Measurements from ENCODE around the gene FAM222A. TPM values are rescaled to one million over a fixed set of nuclear protein-coding genes. Genes with fewer than 3 reads are reported as not detected.
A peak's percentile ranks its signal among the peaks of the same experiment; 100 is the strongest.

The FAM222A gene
- total RNA-seq, 2 donors from 2014 or later = 21.6 to 24.4 TPM

DNA sequence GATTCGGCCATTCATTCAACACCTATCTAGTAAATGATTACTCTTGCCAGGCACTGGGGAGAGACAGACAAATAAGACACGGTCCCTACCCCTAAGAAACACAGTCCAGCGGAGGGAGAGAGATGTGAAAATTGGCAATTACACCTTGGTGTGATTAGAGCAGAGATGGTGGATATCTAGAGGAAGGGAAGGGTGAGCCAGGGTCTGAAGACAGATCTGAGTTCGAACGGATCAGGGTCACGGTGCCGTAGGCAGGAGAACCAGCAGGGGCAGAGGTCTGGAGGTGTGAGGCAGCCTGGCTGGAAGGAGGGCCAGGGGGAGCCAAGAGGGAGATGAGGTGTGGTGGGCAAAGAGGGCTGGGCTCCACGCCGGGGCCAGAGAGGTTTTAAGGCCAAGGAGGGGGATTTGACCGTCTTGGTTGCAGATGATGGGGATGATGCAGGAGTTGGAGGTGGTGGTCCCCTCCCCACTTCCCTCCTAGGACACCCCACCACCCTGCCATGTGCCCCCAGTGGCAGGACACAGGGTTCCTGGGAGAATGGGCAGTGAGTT, 27.1 kb downstream of the FAM222A start:
- Histone ChIP-seq H3K9me3 (ENCODE audit: control insufficient read depth, low read length) (no peaks in the 10 kb centered on the region), H3K4me3 (ENCODE audit: low read length) (no peak overlapping the region), H3K36me3 (ENCODE audit: control insufficient read depth, insufficient read depth, low read length) (peaks cover 21% of the 10 kb centered on the region), H3K27me3 (ENCODE audit: control insufficient read depth, insufficient read depth, low read length, poor library complexity, severe bottlenecking) (no peaks in the 10 kb centered on the region), H3K4me1 (ENCODE audit: control insufficient read depth, insufficient read depth, low read length) (peaks cover 56% of the 10 kb centered on the region), H3K27ac (ENCODE audit: low read depth, low read length) (no peak overlapping the region), H3K9ac (ENCODE audit: extremely low read depth, low read length, poor library complexity, severe bottlenecking) (no peak overlapping the region)
- TF ChIP-seq, protein P1, sequence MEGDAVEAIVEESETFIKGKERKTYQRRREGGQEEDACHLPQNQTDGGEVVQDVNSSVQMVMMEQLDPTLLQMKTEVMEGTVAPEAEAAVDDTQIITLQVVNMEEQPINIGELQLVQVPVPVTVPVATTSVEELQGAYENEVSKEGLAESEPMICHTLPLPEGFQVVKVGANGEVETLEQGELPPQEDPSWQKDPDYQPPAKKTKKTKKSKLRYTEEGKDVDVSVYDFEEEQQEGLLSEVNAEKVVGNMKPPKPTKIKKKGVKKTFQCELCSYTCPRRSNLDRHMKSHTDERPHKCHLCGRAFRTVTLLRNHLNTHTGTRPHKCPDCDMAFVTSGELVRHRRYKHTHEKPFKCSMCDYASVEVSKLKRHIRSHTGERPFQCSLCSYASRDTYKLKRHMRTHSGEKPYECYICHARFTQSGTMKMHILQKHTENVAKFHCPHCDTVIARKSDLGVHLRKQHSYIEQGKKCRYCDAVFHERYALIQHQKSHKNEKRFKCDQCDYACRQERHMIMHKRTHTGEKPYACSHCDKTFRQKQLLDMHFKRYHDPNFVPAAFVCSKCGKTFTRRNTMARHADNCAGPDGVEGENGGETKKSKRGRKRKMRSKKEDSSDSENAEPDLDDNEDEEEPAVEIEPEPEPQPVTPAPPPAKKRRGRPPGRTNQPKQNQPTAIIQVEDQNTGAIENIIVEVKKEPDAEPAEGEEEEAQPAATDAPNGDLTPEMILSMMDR (conservative IDR thresholded peaks at IDR 0.05) = peak; percentile 39
- H3K9me3 Mint-ChIP-seq = no peaks in the 10 kb centered on the region
- peaks cover 63% of the 10 kb centered on the region for H3K4me1 Mint-ChIP-seq
- no peaks in the 10 kb centered on the region for H3K27me3 Mint-ChIP-seq (ENCODE audit: insufficient read depth)
- peak overlapping the region; percentile 13 for H3K27ac Mint-ChIP-seq
- no peak overlapping the region for H3K4me3 Mint-ChIP-seq
- peak; percentile 66 for DNase-seq
- WGBS, 2 experiments (ENCODE audit: insufficient coverage in 1 of 2, insufficient read length in 1 of 2) = 84 to 88% methylated on average over 7 to 9 of the region's 10 CpGs
- peaks cover 13% of the 10 kb centered on the region for H3K36me3 Mint-ChIP-seq (ENCODE audit: low read depth)

DNA sequence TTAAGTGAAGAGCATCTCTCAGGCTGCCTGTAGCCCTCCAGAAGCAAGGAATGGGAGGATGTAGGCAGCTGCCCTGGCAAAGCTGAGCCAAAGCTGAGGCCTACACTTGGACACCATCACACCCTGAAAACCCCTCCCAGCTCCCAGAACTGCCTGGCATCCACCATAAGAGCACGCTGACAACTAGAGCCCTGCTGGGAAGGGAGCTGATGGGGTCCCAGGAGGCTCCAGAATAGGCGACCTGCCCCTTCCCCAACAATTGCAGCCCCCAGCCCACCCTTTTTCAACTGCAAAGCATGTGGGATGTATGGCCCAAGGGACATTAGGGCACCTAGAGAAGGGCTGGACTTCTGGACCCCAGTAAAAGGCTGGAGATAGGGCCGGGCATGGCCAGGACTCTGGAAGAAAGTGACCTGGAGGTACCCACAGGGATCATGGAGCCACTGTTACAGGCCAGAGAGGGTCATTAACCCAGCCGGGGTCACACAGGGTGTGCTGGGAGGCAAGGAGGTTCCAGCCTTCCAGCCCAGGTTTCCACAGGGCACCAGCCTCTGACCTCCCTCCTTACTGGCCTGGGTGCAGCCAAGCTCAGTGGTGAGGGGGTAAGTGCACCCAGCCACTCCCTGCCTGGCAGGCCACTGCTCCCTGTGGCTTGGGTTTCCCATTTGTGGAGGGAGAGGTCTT, 27.8 kb downstream of the FAM222A start:
- no peak overlapping the region for H3K27ac ChIP-seq (ENCODE audit: low read depth, low read length)
- no peaks in the 10 kb centered on the region for H3K27me3 ChIP-seq (ENCODE audit: control insufficient read depth, insufficient read depth, low read length, poor library complexity, severe bottlenecking)
- Mint-ChIP-seq H3K4me3 (no peak overlapping the region), H3K36me3 (ENCODE audit: low read depth) (peaks cover 18% of the 10 kb centered on the region), H3K4me1 (peaks cover 59% of the 10 kb centered on the region), H3K27ac (no peak overlapping the region), H3K9me3 (no peaks in the 10 kb centered on the region), H3K27me3 (ENCODE audit: insufficient read depth) (no peaks in the 10 kb centered on the region)
- 84 to 90% methylated on average over 1 to 4 of the region's 4 CpGs for WGBS, 2 experiments (ENCODE audit: insufficient coverage in 1 of 2, insufficient read length in 1 of 2)
- no peaks in the 10 kb centered on the region for H3K9me3 ChIP-seq (ENCODE audit: control insufficient read depth, low read length)
- peaks cover 24% of the 10 kb centered on the region for H3K36me3 ChIP-seq (ENCODE audit: control insufficient read depth, insufficient read depth, low read length)
- no peak overlapping the region for H3K9ac ChIP-seq (ENCODE audit: extremely low read depth, low read length, poor library complexity, severe bottlenecking)
- TF ChIP-seq, protein P1 (conservative IDR thresholded peaks at IDR 0.05) = no peak
- peaks cover 49% of the 10 kb centered on the region for H3K4me1 ChIP-seq (ENCODE audit: control insufficient read depth, insufficient read depth, low read length)
- DNase-seq = peak; percentile 44
- H3K4me3 ChIP-seq (ENCODE audit: low read length) = no peak overlapping the region

DNA sequence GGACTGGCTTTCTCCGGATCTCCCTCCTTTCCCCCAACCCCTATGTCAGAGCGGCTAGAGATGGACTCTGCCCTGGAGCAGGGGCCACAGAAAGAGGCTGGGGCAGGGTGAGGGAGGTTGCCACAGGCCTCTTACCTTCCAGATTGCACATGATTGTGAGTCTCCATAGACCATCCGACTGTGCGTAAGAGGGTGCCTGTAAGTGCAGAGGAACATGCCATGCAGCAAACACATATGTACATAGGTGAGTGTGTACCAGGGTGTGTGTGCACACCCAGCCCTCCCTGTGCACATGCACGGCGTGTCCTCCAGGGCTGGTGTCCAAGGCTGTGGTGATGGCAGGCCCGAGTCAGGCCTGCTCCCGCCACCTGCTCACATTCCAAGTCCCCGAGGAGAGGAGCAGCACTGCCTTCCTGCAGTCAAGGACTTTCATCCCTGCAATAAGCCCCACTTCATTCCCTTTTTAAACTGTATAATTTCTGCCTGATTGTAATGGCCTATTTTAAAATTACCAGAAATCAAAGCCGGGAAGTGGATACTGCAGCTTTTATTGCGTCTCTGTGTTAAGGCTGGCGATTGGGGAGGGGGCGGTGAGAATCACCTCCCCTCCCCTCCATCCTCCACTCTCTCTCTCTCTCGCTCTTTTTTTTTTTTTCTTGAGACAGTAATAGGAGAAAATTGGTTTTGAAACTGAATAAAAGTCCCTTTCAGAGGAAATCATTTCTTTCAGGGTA, 28.5 kb downstream of the FAM222A start:
- no peaks in the 10 kb centered on the region for H3K9me3 Mint-ChIP-seq
- peaks cover 53% of the 10 kb centered on the region for H3K4me1 Mint-ChIP-seq
- no peak overlapping the region for H3K9ac ChIP-seq (ENCODE audit: extremely low read depth, low read length, poor library complexity, severe bottlenecking)
- H3K36me3 Mint-ChIP-seq (ENCODE audit: low read depth) = peaks cover 21% of the 10 kb centered on the region
- no peaks in the 10 kb centered on the region for H3K9me3 ChIP-seq (ENCODE audit: control insufficient read depth, low read length)
- no peak overlapping the region for H3K27ac Mint-ChIP-seq
- TF ChIP-seq, protein P1 (conservative IDR thresholded peaks at IDR 0.05) = no peak
- peaks cover 44% of the 10 kb centered on the region for H3K4me1 ChIP-seq (ENCODE audit: control insufficient read depth, insufficient read depth, low read length)
- no peaks in the 10 kb centered on the region for H3K27me3 ChIP-seq (ENCODE audit: control insufficient read depth, insufficient read depth, low read length, poor library complexity, severe bottlenecking)
- no peaks in the 10 kb centered on the region for H3K27me3 Mint-ChIP-seq (ENCODE audit: insufficient read depth)
- no peak overlapping the region for H3K4me3 Mint-ChIP-seq
- no peak overlapping the region for H3K4me3 ChIP-seq (ENCODE audit: low read length)
- no peak for DNase-seq
- no peak overlapping the region for H3K27ac ChIP-seq (ENCODE audit: low read depth, low read length)
- 92 to 96% methylated on average over 4 to 12 of the region's 14 CpGs for WGBS, 2 experiments (ENCODE audit: insufficient coverage in 1 of 2, insufficient read length in 1 of 2)
- peaks cover 24% of the 10 kb centered on the region for H3K36me3 ChIP-seq (ENCODE audit: control insufficient read depth, insufficient read depth, low read length)
